Central memory CD4-positive, alpha-beta T cell (primary cell): ENCODE results near the gene LRP2.

Source experiments
- DNase-seq: peaks from one replicate; pipeline ENCODE4 v3.0.0; 2022

The LRP2 gene

DNA sequence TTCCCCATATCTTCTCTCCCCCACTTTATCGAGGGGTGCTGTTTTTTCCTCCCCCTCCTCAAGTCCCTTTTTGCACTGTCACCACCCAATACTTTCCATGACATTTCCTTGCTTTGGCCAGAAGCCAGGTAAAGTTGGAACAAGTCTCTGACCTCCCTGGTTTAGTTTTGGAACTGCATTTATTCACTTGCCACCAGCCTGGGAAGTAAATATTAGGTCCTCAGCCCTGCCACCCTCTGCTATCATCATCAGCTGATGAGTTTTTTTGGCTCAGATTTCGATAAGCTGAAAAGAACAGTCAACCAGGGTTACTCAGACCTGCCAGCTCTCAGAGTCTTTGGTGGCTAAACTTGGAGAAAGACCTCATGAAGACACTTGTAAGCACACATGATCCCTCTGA, 246.0 kb downstream of the LRP2 start:
- no peak for DNase-seq

DNA sequence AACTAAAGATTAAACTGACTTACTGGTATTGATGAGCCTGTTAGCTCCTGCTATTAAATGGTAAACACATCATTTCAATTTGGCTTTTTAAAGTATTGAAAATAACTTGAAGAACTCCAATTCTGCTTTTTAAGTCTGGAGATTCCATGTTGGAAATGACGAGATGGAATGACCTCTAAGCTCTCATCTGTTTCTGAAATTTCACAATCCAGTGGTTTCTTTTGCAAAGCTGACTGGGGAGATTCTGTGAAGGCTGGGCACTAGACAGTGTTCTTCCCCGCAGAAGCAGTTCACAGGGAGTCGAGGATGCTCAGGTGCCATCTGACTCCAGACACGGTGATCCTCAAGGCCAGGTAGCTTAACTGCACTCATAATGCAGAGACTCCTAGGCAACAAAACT, 248.3 kb downstream of the LRP2 start:
- no peak for DNase-seq

DNA sequence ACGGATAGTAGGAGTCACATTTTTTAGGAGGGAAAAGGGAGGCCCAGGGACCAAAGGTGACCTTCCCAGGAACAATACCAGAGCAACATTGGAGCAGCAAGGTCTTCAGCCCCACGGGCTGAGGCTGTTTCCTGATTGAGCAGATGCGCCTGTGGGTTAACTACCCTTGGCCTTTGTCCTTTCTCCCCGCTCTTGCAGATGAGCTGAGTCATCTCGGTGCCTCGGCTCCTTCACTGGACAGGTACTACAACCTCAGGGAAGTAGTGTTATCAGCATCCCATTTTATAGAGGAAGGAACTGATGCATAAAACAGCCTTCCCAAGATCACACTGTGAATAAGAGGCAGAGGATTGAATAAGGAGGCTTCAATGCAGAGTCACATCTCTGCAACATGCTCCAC, 249.5 kb downstream of the LRP2 start:
- DNase-seq, result no peak

DNA sequence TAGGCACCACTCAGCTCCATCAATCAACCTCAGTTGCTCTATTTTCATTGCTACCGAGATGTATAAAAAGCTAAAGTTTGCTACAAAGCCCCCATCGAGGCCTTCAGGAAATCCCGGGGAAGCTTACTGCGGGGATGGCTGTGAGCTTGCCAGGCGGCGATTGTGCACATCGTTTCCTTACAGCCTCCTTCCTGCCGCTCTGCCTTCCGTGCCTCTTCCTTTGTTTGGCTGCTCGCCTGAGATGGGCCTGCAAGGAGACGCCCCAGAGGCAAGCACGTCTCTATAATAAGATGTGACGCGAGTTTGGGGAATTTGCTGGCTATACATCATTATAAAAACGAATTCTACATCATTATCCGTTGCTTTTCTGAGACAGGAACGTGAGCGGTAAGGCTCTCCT, 251.4 kb downstream of the LRP2 start:
- DNase-seq, result no peak

DNA sequence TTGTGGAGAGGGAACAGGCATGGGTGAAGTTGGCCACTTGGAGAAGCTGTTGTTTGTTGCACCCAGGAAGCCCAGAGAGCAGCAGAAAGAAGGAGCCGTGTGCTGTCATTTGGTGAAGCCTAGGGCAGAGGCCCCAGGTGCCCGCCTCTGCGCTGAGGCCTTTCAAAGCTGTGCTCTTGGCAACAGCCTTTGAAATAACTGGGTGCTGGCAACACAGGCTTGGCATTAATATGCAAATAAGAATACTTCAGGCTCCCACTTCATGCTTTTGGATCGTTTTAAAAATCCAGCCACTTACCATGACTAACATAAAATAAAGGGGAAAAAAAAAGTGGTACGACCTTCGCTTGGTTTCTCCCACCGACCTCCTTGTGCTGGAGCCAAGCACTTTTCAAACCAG, 251.9 kb downstream of the LRP2 start:
- DNase-seq, result no peak

DNA sequence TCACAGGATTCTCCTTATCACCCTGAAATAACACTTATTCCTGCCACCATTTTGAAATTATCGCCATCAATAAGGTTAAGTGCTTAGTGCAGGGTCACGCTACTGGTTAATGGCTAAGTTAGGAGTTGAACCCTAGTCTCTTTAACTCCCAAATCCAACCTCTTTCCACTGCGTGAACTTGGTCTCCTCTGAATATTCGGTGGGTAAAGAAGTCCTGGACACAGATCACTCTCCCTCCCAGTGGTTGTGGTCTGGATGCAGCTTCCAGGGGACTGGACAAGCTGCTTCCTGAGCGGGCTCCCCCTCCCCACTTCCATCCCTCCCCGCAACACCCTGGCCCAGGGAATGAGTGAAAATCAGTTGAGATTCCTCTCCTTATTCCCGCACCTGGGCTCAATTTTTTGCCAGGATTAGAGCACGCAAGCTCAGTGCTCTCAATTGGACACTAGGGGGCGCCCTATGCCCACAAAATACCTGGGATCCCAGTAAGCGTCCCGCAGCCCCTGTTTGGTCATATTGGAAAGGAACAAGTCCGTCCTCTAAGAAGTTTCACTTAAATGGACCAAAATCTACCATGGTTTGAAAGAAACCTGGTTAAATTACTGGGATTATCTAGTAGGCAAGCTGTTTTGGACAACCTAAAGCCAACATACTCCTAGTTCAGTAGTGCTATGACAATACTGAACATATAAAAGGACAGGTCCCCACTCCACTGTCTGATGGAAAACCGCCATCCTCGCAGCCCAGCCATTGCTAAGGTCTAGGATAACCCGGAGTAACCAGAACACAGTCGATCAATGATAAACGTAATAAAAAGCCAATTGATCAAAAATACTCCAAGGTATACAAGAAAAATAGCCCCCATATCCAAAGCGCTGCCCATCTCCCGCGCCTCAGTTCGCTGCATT, 252.6 kb downstream of the LRP2 start:
- peak; percentile 67 for DNase-seq

DNA sequence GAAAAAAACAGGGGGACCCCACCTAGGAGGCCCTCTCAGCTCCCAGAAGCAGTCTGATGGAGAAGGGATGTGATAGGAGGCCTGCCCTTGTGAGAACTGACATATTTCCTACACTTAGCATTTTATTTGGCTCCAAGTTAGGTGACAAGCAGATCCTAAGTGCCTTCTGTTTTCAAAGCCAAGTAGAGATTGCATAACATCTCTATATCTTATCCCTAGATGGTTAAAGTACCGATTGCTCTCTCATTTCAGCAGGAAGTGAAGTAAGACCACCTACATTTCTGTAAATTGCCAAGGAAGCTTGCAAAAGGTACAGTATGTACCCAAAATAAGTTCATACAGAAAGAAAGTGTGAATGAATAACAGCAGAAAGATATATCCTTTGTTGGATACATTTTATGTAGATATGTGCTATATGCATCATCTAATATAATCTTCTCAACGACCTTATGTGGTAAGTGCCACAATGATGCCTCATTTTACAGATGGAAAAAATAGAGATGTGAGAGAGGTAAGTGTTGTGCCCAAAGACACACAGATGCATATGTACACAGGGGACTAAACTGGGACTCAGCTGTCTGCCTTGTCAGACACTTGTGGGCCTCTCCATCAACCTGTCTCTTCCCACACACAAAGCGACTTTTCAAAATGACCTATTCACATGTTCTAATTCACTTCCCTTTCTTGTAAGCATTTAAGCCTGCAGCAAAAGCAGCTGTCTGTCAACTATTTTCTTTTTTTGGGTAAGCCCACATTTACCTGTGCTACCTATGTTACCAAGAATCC, 254.0 kb downstream of the LRP2 start:
- DNase-seq, result no peak

DNA sequence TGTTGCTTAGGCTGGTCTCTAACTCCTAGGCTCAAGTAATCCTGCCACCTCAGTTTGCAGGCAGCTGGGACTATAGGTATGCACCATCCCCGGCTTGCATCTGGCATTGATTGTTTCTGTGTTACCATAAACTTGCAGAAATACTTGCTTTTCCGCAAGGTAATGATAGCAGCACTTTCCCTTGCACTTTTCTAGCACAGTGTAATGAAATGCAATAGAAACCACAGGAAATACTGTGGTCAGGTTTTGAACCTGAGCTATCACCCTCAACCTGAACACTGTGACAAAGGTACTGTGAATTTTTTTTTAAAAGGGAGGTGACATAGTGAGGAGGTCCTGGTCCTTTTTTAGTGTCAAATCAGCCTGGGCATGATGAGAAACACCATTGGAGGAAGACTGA, 254.7 kb downstream of the LRP2 start:
- DNase-seq, result peak; percentile 78

DNA sequence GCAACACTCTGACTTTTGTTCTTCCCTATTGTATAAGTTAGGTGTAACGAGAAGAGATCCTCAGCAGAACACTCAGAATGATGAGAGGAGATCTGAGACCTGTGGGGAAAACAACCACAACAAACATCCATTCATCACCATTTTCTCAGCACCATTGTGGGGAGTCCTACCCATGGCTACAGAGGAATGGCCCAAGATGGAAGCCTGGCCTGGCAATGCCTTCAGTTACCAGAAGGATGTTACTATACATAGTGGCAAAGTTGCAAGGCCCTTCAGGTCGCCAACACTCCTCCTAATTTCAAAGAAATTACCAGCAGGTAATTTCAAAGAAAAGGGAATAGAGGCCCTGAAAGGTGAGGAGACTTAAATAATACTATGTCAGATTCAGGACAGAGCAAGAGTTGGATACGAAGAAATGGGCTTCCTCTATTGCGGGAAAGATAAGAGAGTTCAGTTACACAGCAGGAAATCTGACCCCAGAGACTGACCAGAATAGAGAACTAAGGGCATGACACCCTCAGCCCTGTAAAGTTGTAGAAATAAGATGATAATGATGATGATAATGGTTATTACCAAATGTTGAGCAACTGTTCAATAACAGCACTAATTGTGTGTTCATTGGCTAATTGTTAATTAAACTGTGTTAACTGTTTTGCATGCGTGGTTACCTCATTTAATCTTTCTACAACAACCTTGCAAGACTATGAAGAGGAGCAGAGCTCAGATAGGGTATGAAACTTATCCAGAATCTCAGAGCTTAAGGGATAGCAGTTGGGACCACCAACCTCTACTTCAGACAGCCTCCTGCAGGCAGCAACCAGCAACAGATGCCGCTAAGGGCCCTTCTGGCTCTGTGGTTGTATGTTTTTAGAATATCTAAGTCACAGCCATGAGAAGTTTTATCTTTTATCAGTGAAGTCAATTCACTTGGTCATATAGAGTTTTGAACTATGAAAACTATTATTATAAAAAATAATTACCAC, 255.5 kb downstream of the LRP2 start:
- no peak for DNase-seq

DNA sequence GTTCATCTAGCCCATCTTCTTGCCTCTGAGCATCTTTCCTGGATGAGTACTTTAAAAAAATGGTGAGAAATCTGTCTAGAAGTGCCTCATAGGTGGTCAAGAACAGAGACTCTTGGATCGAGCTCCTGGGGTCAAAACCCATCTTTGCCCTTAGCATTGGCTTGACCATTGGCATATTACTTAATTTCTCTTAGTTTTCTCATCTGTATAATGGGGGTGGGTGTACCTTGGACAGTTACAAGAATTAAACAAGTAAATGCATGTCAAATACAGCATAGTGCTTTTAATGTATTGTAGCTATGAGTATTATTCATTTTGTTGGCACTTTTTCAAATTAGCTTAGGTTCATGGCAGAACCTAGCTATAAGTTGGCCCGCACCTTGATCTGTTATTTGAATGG, 256.2 kb downstream of the LRP2 start:
- DNase-seq, result no peak

DNA sequence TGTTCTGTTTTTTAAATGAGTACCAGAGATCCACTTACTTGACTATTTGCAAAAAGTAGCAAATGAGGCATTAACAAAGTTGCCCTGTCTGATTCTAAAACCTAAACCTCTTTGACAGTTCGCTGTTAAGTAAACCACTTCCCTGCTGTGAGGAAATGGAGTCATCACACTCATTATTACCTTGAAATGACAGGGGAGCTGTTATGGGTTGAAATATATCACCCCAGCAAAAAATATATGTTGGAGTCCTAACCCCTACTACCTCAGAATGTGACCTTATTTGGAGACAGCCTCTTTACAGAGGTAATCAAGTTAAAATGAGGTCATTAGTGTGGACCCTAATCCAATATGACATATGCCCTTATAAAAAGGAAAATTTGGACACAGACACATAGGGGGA, 256.9 kb downstream of the LRP2 start:
- DNase-seq, result peak; percentile 9

DNA sequence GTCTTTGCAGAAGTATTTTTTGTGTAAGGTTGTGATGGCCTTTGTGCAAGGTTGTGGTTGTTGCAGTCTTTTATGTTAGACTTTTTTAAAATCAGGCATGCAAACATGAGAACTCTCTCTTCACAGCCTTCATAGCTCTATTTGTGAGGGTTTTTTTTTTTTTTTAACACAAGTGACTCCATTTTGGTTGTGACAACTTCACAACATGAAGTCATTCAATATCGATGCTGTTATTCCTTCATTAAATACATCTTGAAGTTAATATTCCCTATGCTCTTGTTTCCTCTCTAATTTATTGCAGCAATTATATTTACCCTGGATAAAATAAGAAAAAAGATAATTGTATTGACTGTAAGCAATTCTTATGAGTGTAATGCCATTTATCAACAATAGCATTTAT, 257.5 kb downstream of the LRP2 start:
- DNase-seq, result no peak

DNA sequence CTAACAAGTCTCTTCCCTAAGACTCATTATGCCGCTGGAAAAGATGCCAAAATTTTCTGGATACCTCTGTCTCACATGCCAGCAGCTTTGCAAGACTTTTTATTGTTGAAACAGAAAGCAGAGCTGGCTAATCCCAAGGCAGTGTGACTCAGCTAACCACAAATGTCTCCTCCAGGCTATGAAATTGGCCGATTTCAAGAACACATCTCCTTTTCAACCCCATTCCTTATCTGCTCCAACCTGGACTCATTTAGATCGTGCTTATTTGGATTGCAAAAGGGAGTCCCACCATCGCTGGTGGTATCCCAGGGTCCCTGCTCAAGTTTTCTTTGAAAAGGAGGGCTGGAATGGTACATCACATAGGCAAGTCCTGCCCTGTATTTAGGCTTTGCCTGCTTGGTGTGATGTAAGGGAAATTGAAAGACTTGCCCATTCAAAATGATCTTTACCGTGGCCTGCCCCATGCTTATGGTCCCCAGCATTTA, 266.7 kb downstream of the LRP2 start:
- no peak for DNase-seq

DNA sequence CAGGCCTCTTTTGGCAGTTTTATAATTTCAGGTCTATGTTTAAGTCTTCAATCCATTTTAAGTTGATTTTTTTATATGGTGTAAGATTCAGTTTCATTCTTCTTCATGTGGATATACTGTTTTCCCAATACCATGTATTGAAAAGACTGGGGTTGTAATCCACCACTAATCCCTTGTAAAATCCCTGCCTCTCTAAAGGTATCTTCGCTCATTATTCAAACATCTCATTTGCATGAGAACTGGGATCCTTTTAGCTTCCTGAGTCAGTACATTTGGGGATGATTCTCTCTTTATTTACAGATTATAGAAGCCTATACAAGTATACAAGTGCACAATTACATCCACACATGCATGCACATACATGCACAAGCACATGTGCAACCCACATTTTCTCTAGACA, 267.7 kb downstream of the LRP2 start:
- DNase-seq, result no peak

DNA sequence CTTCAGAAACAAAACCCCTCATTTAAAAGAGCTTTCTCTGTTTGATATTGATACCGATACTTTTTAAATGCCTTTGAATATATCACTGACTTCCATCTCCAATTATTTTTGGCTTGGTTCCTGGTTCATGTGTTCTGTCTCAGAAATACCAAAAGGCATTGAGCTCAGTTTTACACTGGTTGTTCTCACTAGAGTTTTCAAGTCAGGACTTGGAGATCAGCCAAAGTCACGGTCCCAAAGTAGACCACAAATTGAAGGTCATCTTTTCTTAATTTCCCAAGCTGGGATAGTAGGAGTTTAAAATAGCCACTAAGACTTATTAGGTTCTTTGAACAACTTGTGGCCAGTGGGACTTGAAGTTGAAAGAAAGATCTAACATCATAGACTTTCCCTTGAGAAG, 268.8 kb downstream of the LRP2 start:
- no peak for DNase-seq

DNA sequence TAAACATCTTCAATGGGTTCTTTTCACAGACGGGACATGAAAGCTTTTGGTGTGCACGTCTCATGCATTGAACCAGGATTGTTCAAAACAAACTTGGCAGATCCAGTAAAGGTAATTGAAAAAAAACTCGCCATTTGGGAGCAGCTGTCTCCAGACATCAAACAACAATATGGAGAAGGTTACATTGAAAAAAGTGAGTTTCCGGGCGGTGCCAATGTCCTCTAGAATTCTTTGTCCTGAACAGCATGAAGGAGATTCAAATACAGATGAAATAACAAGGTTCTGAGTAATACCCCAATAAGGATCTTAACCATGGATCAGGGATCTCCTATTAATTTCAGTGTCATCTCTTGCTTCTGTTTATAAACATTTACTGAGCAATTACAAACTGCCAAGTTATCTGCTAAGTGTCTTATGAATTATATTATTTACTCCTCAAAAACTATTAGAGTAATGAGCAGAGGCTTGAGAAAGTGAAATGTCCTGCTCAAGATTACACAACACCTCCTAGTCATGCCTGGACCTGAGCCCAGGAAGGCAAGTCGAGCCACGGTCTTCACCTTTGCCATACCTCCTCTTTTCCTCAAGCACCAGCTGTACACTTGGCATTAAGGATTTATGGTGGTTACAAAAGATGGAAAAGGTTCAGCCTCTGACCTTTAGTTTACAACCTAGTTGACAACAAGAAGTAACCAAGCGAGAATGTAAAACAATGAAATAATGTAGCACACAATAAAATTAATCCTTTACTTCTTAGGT, 270.4 kb downstream of the LRP2 start:
- no peak for DNase-seq

DNA sequence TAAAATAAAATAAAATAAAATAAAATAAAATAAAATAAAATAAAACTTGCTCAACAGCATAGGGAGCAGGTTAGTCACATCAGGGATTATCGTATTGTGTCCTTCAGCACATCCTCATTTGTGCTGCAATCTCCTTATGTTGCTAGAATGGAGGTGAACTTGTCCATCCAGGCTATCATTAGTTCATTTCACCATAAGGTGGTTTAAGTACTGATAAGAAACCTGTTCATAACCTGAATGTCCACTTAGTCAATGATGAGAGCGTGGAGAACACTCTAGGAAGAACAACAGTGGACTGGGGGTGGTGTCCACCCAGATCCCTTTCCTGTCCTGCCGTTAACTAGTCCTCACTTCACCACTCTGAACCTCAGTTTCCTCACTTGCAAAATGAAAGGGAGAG, 271.1 kb downstream of the LRP2 start:
- DNase-seq, result no peak

DNA sequence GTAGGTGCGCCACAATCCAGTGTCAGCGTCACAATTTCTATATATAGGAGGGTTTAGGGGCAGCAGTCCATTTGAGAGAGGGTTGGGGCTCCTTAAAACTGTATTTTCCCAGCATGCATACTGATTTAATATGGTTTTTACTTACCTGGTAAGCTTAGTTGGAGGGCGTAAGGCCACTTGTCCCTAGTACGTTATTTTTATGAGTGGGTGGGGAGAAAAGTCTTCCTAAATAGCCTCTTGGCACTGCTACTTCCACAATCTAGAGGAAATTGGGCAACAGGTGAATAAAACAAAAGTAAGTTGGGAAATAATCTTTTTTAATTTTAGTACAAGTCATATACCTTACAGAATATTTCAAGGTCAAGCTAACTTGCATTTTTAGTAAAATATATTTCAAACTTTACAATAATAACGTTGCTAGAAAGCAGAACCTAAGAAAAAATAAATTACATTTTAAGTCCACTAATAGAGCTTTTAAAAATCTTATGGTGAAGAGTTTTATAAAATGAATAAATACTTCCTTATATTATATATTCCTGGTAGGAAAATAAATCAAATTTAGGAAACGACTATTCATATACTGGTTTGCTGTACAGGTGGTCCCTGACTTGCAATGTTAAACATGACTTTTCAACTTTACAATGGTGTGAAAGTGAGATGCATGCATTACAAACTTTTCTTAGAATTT, 272.1 kb downstream of the LRP2 start:
- no peak for DNase-seq

DNA sequence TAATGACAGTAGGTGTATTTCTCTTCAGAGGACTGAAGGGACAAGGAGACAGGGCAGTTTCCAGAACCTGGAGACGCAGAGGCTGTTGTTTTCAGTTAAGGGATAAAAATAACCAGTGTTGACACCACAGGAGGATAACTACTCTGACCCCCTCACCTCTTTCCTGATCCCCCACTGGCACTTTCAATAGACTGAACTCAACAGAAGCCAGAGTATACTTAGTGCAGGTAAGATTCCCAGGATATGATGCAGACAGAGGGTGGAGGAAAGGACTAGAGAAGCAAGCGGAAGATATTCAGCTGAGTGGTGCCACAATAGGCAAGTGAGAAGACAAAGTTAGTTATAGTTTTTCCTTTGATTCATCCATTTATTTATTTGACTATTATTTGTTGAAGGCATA, 273.2 kb downstream of the LRP2 start:
- DNase-seq, result no peak

DNA sequence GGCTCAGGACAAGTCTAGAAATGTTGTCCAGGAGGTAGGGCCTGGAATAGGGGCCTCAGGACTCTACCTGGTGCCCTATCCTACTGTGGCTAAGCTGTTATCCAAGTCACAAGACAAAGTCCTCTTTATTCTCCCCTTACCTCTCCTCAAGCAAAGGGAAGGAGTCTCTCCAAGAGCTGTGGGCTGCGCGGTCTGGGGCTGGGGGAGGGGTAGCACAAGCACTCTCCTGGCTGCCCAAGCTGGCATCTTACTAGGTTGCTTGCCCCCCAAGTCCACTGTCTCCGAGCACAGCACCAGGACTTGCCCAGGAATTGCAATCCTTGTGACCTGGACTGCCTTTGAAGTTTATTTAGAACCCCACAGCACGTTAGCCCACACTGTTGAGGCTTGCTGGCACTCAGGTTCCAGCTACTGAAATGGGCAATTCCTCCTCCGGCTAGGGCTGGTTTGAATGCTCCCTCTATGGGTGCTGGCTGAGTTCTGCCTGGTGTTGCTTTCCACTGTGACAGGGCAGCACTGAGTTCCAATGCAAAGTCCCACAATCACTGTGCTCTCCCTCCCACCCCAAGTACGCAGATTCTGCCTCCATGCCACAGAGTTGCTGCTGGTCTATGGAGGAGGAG, 274.5 kb downstream of the LRP2 start:
- DNase-seq, result no peak

DNA sequence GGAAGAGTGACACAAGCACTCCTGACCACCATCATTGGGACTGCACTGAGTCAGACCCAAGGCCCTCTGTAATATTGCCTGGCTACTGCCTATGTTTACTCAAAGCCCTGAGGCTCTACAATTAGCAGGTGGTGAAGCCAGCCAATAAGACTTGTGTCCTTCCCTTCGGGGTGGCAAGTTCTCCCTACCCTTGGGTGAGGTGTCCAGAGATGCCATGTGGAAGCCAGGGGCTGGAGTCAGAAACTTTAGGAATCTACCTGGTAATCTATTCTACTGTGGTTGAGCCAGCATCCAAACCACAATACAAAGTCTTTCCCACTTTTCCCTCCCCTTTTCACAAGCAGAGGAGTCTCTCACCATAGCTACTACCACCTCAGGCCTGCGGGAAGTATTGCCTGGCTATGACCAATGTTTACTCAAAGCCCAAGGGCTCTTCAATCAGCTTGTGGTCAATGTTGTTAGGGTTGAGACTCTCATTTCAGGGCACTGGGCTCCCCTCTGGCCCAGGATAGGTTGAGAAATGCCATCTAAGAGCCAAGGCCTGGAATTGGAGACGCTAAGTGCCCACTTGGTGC, 275.4 kb downstream of the LRP2 start:
- no peak for DNase-seq
